NK-92 (cell line): ENCODE measurements around the gene RABGAP1L.

ENCODE experiments used
- DNase-seq: peaks from one replicate; lab custom pipeline; 2025; ENCODE audit not compliant: unreplicated experiment; lab: John Stamatoyannopoulos, UW

Gene RABGAP1L

DNA sequence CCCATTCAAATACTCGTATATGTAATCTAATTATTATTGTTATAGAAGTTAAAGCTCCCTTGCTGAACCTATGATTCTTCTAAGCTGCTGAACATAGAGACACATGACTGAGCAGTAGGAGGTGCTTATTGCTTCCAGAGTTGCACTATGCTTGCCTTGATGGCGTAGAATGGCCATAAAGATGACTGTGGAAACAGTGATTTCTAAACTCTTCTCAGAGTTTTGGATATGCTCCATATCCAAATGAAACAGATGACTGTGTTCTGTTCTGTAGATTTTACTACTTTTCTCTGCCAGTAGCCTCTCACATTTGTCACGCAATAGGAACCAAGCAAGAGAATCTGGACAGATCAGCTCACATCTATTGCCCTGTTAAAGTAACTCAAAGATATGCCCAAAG, 752.3 kb downstream of the RABGAP1L start:
- no peak for DNase-seq

DNA sequence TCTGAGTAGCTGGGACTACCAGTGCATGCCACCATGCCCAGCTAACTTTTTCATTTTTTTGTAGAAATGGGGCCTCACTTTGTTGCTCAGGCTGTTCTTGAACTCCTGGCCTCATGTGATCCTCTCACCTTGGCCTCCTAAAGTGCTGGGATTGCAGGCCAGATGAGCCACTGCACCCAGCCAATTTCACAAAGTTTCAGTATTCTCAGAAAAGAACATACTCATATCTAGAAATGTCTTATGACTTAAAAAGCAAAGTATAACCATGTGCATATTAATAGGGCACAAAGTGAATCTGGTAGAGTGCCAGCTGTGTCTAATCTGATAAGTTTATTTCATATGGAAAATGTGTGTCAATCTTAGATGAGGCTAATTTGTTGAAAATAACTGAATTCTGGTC, 752.9 kb downstream of the RABGAP1L start:
- DNase-seq, result no peak

DNA sequence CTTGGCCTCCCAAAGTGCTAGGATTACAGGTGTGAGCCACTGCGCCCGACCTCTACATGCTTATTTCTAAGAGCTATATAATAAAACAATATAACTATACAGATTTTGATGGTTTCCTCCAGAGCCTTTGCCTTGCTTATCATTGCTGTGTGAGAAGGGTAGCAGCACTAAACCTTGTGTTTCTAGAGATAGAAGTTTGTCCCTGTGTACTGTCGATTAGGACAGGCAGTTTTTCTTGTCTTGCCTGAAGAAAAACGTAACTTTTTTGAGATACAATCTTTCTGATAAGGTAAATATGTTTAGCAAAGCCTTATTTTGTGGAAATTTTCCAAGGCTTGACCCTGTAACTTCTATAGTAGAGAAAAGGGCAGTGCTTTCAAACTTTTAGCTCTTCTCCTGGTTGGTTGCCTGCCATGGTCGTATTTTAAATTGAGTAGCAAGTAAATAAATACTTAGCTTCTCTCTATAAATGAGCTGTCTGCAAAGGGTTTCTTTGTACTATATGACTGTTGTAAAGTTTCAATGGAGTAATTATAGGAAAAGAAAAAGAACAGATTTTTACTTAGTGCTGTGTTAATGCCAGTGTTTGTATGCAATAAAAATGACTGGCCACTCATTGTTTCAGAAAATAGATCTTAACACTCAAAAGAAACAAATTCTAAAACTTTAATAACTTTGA, 754.0 kb downstream of the RABGAP1L start:
- no peak for DNase-seq

DNA sequence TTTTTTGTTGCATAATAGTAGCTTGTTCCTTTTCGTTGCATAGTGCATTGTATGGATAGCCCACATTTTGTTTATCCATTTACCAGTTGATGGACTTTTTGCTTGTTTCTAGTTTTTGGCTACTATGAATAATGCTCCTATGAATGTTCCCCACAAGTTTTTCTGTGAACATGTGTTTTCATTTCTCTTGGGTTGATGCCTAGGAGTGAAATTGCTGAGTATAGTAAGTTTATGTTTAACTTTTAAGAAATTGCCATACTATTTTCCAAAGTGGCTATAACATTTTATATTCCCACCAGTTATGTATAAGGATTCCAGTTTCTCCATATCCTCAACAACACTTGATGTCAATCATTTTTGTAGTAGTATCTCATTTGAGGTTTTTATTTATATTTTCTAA, 755.7 kb downstream of the RABGAP1L start:
- no peak for DNase-seq

DNA sequence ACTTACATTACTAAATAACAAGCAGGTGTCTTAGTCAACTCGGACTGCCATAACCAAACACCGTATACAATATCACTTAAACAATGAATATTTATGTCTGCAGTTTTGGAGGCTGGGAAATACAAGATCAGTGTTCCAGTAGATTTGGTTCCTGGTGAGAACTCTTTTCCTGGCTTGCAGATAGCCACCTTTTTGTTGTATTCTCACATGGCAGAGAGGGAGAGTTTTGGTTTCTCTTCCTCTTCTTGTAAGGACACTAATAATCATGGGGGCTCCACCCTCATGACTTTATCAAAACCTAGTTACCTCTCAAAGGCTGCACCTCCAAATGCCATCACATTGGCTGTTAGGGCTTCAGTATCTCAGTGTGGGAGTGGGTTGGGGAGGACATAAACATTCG, 757.5 kb downstream of the RABGAP1L start:
- no peak for DNase-seq

DNA sequence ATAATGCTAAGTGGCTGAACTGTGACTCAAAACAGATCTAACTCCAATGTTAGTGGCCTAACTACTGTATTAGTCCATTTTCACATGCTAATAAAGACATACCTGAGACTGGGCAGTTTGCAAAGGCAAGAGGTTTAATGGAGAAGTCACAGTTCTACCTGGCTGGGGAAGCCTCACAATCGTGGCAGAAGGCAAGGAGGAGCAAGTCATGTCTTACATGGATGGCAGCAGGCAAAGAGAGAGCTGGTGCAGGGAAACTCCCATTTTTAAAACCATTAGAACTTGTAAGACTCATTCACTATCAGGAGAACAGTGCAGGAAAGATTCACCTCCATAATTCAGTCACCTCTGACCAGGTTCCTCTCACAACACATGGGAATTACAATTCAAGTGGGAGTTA, 760.8 kb downstream of the RABGAP1L start:
- DNase-seq, result no peak

DNA sequence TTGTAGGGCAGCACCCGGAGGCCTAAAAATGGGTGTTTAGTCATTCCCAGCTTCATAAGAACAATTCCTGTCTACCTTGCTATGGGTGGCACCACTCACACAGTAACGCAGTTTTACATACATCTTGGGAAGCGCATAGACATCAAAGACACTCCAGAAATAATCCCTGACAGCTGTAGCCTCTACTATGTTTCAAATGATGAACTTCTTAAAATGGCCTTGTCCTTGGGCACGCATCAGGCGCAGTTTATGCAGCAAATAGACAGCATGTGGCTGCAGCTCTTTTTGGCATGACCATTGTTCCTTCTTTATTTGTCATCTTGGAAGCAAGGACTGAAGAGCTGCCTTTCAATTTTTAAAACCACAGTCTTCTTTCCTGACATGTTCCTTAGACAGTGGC, 762.8 kb downstream of the RABGAP1L start:
- DNase-seq, result no peak

DNA sequence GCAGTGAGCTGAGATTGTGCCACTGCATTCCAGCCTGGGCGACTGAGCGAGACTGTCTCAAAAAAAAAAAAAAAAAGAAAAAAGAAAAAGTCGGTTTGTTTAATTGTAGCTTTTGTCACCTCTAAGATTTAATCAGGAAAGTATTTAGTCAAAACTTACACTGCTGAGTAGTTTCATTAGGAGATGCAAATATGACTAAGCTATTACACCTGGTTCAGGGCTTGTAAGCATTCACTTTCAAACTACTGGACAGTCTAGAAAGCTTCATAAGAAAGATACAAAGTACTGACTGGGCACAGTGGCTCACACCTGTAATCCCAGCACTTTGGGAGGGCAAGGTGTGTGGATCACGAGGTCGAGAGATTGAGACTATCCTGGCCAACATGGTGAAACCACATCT, 764.5 kb downstream of the RABGAP1L start:
- no peak for DNase-seq

DNA sequence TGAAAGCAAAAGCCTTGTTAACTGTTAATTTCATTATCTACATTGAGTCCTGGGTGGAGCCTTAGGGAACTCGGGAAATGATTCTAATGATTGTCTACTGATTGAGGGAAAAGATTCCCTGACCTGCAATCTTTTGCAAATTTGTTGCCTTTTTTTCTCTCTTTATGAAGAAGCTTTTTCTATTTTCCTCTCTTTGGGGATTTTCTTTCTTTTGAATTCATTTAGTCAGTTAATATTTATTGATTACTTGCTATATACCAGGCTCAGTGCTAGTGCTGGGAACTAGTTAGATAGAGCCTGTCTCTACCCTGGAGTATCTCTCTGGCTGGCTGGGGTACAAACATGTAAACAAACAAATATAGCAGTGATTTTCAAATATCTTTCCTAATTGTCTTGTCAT, 769.2 kb downstream of the RABGAP1L start:
- no peak for DNase-seq

DNA sequence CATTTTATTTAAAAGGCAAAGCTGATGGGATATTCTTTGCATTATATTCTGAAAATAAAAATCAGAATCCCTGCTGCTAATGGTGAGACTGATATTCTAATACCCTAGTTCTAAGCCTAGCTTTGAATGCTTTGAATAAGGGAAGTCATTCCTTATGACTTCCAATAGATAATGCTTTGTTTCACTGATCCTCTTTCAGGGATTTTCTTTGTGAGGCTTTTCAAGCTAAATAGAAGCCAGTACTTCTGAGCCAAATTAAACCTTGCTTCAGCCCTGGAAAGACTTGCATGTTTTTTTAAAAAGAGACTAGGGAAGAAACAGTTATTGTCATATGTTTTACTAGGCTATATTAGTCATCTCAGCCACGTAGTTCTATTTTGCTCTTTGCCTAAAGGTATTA, 771.9 kb downstream of the RABGAP1L start:
- DNase-seq, result no peak

DNA sequence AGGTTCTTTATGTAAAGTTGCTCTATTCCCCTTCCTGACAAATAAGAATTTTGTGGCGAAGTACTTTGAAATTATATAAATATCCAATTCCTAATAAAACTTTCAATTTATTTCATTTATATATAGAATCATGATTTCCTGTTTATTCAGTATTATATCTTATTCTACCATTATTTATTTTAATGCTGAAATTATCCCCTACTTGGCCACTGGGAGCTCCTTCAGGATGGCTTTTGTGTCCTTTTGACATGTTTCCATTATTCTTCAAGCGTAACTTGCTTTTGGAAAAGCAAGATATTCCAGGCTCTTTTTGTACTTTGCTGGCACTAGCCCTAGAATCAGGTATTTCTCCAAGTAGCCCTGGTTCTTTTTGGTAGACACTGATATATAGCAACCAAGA, 773.3 kb downstream of the RABGAP1L start:
- DNase-seq, result no peak

DNA sequence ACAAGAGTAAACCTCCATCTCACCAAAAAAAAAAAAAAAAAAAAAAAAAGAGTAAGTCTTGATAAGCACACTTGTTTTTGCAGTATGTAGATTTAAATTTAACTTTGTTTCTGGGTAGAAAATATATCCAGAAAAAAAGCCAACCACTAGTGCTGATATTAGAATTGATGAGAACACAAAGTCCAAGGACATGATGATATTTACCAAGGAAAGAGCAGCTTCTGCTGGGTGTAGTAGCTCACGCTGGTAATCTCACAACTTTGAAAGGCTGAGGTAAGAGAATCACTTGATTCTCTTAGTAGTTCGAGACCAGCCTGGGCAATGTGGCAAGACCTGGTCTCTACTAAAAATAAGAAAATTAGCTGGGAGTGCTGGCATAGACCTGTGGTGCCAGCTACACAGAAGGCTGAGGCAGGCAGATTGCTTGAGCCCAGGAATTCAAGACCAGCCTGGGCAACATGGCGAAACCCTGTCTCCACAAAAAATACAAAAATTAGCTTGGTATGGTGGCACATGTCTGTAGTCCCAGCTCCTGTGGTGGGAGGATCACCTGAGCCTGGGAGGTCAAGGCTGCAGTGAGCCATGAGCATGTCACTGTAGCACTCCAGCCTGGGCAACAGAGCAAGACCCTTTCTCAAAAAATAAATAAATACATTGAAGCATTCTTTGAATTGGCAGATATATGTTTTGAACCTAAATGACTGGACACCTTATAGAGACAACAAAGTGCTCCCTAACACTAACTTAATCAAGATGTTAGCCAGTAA, 776.8 kb downstream of the RABGAP1L start:
- no peak for DNase-seq

DNA sequence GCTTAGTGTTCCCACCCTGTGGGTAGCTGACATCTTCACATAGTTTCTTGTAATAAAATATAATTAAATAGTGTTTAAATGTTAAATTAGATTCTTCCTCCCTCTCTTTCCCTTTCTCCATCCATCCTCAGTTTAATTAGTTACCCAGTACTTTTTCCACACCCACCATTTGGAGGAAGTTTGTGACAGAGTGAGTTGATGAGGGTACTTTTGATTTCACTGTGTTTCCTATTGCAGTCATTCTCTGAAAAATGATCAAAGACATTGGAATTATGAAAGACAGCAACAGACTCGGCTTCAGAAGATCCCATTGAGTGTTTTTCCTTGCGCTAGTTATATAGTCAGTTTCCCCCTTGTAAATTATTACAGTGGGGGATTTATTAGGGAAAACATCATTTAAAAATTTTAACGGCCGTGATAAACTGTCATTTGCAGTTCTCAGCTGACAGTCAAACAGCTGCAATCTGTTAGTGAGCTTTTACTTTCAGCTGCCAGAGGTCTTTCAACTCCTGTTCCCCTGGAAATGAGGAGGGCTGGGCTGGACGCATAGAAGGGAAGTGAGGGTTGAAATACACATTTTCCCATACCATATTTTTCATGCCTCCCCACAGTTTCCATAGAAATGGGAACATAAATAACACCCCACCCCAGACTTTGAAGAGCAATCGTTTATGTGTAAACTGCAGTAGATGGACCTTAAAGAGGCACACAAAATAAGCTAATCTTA, 779.1 kb downstream of the RABGAP1L start:
- DNase-seq, result no peak

DNA sequence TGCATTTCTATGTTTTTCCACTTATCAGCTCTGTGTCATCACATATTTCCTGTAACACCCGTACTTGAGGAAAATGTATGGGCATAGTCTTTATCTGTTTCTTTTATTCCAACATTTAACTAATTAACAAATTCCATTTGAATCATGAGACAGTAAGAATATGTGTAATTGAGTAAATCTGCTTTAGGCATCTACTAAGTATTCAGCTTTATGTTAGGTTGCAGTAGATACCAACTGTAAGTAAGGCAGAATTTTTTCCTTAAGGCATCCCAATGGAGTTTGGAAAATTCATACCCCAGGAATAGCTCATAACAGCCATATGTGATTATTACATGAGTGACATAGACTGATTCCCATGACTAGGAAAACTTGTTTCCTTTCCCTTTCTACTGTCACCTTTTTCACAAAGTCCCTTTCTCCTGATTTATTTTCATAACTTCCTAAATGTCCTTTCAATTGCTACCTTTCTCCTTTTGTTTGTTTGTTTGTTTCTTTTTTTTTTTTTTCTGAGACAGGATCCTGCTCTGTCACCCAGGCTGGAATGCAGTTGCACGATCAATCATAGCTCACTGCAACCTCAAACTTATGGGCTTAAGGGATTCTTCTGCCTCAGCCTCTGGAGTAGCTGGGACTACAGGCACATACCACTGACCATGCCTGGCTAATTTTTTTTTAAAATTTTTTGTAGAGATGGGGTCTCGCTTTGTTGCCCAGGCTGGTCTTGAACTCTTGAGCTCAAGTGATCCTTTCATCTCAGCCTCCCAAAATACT, 780.6 kb downstream of the RABGAP1L start:
- no peak for DNase-seq

DNA sequence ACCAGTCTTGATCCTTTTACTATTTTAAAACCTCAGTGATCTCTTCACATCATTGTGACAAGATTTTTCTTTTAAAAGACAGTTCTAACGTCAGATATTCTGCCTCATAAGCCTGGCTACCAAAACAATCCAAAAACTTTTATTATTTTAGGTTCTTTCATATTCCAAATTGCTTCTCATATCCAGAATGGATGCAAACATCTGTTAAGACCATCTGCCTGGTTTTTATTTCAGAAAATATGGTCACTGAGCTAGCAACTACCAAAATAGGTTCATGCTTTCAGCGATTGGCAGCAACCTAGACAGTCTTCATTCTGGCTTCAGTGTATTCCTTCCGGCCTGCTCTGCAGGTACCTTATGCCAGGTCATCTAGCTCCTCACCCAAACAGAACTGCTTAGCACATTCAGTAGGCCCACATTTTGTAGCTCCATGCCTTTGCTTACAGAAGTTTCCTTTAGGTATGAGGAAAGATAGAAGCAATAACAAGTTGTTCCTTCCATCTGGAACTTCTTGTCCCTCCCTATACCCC, 781.4 kb downstream of the RABGAP1L start:
- DNase-seq, result no peak

DNA sequence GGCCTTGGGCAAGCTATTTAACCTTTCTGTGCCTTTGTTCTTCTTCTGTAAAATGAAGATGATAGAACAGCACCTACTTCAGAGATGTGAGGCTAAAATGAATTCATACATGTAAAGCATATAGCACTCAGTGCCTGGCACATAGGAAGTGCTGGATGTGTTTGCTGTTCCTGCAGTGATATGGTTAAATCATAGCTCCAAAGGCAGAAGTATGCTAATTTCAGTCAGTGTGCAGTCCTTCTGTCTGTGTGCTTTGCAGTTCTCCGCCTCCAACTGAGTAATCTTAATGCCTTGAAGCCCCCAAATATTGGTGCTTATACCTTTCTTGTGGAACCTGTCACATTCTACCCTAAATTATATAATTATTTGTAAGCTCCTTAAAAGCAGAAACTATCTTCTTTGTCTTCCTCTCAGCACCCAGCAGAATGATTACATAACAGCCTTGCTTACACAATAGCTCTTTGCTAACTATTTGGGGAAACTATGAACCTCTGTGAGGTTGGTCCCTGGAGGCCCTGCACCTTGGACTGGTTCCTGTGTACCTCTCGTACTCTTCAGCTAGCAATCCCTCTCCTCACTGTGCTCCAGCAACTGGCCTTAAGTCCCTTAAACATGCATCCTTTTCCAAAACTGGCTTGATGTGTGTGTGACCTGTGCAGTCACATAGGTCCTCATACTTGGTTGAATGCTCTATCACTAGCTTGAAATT, 783.4 kb downstream of the RABGAP1L start:
- no peak for DNase-seq

DNA sequence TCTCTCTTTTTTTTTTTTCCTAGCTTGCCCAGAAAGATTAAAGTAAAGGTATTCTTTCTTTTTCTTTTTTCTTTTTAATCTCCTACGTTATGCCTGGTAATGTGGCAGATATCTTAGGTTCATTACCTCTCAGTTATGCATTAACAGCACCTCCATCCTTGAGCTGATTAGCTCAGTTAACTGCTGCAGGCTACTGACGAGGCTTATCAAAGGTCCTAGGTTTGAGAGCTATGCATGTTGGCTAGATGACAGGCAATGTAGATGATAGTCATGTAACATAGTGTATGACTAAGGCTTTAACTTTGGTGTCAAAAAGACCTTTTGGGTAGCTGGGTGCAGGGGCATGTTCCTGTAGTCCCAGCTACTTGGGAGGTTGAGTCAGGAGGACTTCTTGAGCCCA, 786.7 kb downstream of the RABGAP1L start:
- no peak for DNase-seq

DNA sequence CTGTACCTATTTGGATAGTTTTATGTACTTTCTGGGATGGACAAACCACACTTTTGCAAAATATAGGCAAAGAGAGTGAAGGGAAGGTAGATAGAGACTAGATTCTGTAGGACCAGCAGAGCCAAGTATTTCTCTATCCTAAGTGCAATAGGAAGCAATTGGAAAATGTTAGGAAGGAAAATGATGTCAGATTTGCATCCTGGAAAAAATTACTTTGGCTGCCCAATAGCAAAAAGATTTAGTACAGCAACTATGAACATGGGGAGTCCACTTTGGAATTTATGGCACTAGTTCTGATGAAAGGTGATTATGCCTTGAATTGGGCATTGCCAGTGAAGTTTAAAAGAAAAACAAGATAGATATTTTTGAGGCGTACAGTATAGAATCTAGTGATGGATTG, 789.7 kb downstream of the RABGAP1L start:
- no peak for DNase-seq

DNA sequence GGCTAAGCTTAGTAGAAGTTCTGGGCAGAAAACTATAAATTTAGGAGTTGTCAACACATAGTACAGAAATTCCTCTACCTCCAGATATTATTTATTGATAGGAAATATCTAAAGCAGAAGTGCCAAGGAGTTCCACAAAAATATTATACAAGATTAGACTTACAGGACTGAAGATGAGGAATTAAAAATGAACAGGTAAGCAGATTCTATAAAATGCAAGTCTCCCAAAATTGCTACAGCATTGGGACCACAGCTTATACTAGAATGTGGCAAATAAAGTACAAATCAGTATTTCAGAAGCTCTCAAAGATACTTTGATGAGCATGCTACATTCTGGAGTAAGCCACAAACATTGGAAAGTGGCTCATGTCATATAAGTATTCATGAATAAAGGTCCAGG, 790.3 kb downstream of the RABGAP1L start:
- DNase-seq, result no peak

DNA sequence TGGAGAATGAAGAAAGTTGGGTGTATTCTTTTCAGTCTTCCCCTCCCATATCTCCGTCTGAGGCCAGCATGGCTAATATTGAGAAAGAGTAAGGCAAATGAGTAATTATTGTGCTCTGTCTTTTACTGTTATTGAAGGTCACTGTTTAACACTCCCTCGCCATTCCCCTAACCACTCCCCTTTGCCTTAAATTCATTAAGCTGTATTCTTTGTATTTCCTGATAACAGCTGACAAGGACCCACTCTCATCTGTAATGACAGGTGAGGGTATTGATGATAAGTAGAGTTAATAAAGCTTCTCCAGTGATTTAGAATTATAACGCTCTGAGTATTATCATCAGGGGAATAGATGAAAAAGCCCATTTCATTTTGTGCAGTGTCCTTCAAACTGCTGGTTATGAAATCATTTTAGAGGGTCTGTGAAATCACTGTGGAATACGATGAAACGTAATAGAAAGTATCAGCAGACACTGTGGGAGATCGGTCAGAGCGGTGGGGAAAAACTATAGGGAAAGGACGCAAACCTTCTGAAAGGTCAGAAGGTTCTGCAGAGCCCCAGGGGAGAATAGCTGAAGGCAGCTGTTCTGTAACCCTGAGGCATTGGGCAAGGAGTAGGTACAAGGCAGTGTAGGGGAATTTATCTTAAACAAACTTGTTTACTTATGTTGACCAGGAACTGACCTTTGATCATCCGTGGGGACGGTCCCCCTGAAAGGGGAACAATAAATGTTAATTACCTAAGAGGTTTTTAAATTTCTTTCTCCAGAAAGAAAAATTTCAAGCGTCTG, 794.2 kb downstream of the RABGAP1L start:
- DNase-seq, result no peak
